NCI-H2196 (cell line): ENCODE data around the gene WNK1.

Experiments used
- DNase-seq: peaks from one replicate; lab custom pipeline; 2025; ENCODE audit not compliant: unreplicated experiment; lab: John Stamatoyannopoulos, UW

WNK1 gene

DNA sequence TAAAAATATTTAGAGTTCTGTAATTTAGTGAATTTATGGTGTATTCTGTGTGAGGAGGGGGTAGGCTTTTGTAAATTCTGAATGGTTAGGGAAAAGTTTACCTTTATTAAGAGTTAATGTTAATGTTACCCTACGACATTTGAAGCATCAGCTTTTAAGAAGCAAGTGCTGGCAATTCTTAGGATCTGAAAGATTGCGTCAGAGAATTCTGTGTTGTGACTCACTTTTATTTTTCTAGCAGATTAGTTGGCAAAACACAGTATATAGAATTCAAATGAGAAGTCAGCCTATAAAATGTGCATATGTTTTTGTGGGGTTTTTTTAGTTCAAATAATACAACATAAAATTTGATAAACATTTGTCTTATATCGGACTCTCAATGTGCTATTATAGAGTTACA, 99.5 kb downstream of the WNK1 start:
- no peak for DNase-seq

DNA sequence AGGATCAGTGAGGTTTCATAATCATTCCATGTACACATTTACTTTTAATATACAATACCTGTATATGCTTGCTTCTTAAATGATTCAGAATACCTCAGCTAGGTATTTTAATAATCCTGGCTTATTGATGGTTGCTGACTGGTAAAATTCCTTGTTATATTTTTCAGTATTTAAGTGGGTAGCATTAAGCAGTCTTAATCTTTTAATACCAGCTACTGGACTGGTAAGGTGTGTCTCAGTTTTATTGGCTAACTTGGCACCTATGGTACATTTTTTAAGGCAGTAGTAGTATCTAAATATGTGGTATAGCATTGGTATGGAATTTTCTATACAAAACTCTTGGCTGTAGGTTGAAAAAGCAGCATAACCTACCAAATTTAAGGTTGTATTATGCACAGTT, 100.5 kb downstream of the WNK1 start:
- DNase-seq, result no peak

DNA sequence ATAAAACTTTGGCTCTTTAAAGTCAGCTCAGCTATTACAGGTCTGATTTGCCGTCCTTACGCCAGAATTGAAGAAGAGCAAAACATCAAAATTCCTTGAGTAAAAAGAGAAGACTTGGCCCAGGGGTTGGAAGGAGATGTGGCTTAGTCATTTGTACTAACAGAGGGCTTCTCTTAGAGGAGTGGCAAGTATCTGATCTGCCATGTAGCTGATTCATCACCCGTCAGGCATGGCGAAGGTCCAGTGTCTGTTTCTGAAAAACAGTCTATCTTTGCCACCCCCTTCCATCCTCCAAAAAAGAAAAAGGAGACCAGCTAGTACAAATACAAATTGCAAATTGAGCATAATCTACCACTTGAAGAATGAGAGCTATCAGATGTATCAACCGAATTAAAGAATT, 105.2 kb downstream of the WNK1 start:
- no peak for DNase-seq

DNA sequence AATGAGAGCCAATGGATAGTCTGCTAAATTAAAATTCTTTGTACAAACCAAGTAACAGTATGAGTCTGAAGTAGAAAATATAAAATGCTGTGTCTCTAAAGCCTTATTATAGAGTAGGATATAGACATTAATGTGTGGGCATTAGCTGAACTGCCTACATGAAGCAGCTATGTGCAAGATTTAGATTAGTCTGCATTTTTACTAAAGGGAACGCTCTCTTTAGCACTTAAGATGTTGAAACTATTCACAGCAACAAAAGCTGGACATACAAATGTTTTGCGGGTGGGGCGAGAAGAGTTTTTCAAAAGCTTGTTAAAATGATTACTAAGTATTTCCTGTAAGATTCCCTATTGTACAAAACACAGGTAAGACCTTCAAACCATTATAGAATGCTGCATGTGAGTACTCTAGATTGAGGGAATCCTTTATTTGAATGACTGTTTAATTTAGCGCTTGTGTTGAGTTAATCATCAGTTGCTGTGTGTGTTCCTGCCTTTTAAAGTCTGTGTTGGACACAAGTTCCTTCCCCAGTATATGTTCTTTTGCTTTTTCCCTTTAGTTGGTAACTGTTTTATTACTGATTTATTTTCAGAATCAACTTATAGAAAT, 110.0 kb downstream of the WNK1 start:
- DNase-seq, result no peak

DNA sequence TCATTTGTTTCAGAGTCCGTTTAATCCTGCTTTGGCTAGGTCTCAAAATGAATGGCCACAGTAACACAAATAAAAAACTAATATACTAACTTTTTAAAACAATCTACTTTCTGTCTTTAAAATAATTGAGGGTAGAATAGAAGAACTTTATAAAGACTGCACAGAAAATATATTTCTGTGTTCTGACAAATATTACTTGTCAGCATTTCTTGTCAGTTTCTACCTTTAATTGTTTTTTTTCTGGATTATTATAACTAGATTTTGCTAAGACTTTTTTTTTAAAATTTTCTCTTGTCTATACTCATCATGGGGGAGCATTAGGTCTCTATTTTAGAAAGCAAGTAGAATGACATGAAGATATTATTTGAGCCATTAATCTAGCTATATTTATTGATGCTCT, 110.9 kb downstream of the WNK1 start:
- no peak for DNase-seq

DNA sequence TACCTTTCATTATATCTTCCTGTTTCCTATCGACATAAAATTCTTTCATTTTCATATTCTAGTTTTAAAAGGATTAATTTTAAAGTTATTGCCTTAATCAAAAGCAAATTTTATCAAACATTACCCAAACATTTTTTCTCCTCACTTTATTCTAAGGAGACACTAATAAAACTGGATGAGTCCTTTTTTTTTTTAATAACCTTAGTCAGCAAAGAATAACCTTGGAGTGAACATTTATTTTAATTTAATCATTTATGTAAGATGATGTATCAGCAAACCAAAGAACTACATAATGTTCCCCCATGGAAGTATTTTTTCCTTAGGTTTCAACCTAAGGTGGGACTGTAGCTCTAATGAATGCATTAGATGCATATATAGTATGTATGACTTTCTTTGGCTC, 113.2 kb downstream of the WNK1 start:
- DNase-seq, result no peak

DNA sequence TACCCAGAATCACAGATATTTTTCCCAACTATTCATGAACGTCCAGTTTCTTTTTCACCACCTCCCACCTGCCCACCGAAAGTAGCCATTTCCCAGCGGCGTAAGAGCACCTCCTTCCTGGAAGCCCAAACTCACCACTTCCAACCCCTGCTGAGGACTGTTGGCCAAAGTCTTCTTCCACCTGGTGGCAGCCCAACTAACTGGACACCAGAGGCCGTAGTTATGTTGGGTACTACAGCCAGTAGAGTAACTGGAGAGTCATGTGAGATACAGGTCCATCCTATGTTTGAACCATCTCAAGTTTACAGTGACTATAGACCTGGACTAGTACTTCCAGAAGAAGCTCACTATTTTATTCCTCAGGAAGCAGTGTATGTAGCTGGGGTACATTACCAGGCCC, 115.5 kb downstream of the WNK1 start:
- DNase-seq, result no peak

DNA sequence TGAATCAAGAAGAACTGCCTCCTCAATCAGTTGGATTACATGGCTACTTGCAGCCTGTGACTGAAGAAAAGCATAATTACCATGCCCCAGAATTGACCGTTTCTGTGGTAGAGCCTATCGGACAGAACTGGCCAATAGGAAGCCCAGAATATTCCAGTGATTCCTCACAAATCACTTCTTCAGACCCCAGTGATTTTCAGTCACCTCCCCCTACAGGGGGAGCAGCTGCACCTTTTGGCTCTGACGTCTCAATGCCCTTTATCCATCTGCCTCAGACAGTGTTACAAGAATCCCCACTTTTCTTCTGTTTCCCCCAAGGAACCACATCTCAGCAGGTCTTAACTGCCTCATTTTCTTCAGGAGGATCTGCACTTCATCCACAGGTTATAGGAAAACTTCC, 116.3 kb downstream of the WNK1 start:
- DNase-seq, result no peak

DNA sequence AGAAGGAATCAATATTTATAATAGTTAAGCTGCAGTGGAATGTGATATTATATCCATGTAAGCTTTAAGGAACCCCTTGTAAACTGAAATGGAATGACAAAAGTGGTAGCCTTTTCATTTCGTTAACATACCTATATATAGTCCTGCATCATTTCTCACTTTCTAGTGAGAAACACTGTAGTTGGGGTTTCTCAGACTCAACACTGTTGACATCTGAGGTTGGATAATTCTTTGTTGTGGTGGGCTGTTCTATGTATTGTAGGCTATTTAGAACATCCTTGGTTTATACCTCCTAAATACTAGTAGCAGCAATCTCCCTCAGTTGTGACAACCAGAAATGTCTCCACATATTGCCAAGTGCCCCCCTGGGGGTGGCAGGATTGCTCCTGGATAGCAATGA, 118.0 kb downstream of the WNK1 start:
- DNase-seq, result no peak

DNA sequence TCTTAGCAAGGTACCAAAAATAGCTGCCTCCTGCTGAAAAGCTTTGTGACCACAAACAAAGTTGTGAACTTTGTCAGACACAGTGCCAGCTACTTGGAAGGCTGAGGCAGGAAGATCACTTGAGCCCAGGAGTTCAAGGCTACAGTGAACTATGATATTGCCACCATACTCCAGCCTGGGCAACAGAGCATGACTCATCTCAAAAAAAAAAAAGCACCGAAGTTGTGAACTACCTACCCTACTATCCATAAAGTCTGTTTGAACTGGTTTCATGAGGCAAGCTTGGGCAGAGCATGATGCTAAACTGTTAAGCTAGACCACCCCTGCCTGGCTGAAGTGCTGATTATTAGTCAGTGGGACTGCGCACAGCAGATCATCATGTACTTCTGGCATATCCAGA, 121.6 kb downstream of the WNK1 start:
- no peak for DNase-seq

DNA sequence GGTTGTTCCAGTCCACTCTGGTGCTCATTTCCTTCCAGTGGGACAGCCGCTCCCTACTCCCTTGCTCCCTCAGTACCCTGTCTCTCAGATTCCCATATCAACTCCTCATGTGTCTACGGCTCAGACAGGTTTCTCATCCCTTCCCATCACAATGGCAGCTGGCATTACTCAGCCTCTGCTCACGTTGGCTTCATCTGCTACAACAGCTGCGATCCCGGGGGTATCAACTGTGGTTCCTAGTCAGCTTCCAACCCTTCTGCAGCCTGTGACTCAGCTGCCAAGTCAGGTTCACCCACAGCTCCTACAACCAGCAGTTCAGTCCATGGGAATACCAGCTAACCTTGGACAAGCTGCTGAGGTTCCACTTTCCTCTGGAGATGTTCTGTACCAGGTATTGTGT, 127.3 kb downstream of the WNK1 start:
- no peak for DNase-seq

DNA sequence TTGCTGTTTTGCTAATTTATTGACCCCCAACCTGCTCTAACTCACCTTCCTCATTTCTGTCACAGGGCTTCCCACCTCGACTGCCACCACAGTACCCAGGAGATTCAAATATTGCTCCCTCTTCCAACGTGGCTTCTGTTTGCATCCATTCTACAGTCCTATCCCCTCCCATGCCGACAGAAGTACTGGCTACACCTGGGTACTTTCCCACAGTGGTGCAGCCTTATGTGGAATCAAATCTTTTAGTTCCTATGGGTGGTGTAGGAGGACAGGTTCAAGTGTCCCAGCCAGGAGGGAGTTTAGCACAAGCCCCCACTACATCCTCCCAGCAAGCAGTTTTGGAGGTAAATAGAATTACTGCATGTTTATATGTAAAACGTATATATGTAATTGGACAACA, 128.3 kb downstream of the WNK1 start:
- DNase-seq, result no peak

DNA sequence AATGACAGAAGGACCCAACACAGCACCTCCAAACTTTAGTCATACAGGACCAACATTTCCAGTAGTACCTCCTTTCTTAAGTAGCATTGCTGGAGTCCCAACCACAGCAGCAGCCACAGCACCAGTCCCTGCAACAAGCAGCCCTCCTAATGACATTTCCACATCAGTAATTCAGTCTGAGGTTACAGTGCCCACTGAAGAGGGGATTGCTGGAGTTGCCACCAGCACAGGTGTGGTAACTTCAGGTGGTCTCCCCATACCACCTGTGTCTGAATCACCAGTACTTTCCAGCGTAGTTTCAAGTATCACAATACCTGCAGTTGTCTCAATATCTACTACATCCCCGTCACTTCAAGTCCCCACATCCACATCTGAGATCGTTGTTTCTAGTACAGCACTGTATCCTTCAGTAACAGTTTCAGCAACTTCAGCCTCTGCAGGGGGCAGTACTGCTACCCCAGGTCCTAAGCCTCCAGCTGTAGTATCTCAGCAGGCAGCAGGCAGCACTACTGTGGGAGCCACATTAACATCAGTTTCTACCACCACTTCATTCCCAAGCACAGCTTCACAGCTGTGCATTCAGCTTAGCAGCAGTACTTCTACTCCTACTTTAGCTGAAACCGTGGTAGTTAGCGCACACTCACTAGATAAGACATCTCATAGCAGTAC, 132.5 kb downstream of the WNK1 start:
- no peak for DNase-seq

DNA sequence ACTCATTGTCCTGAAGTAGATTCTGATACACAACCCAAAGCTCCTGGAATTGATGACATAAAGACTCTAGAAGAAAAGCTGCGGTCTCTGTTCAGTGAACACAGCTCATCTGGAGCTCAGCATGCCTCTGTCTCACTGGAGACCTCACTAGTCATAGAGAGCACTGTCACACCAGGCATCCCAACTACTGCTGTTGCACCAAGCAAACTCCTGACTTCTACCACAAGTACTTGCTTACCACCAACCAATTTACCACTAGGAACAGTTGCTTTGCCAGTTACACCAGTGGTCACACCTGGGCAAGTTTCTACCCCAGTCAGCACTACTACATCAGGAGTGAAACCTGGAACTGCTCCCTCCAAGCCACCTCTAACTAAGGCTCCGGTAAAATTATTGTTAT, 133.3 kb downstream of the WNK1 start:
- no peak for DNase-seq

DNA sequence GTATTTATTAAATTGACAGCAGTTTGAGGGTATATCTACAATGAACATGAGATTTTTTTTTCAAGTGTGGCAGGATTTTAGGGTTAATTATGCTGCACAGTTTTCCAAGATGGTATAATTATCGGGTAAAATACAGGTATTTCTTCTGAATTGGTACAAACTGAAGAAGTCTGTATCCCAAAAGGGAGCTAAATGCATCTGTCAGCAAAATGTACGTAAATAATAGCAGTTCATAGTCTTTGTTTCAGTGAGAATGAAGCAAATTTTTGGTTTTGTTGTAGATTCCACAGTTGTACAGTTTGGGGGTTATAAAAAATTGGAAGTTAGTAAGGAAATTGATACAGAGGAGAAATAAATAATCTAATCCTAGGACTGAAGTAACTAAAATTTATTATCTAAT, 133.8 kb downstream of the WNK1 start:
- DNase-seq, result no peak

DNA sequence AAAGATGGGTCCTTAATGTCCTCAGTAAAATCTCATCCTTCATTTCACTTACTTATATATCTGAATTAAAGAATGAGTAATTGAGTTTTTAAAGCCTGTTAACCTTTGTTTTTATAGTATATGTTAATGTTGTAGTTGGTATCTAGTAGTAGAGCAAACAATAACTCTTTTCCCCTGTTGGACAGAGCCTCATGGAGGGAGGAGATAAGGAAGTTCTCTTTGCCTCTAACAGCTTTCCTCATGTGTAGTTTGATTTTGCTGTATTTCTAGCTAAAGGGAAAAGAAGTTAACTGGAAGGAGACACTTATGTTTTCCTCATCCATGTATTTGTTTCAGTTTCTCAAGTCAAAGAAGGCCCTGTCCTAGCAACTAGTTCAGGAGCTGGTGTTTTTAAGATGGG, 141.8 kb downstream of the WNK1 start:
- no peak for DNase-seq

DNA sequence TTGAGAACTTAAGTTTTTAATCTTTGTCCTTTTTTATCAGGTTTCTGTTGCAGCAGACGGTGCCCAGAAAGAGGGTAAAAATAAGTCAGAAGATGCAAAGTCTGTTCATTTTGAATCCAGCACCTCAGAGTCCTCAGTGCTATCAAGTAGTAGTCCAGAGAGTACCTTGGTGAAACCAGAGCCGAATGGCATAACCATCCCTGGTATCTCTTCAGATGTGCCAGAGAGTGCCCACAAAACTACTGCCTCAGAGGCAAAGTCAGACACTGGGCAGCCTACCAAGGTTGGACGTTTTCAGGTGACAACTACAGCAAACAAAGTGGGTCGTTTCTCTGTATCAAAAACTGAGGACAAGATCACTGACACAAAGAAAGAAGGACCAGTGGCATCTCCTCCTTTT, 143.7 kb downstream of the WNK1 start:
- no peak for DNase-seq

DNA sequence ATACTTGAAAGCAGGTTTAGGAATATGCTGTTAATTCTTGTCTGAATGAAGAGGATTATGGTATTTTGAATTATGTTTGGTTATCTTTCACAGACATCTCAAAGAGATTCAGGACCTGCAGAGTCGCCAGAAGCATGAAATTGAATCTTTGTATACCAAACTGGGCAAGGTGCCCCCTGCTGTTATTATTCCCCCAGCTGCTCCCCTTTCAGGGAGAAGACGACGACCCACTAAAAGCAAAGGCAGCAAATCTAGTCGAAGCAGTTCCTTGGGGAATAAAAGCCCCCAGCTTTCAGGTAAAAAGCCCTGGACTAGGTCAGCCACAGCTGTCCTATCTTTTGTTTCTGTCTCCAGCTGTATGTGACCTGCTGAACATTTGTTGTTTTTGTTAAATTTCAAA, 145.0 kb downstream of the WNK1 start:
- no peak for DNase-seq

DNA sequence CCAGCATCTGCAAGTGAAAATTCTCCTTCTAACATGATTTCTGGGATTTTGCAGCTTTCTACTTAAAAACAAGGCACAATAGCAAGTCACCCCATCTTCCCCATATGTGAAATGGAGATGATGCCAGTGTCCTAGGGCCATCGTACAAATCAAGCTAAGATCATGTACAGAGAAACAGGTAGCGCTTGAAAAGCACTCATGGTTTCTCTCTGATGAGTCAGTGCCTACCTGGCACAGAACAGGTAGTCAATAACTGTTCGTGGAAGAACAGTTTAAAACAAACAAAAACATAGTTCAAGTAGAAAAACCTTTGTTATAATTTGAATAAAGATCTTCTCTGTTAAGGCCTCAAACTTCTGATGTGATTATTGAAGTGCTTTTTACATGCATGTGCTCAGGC, 150.2 kb downstream of the WNK1 start:
- no peak for DNase-seq

DNA sequence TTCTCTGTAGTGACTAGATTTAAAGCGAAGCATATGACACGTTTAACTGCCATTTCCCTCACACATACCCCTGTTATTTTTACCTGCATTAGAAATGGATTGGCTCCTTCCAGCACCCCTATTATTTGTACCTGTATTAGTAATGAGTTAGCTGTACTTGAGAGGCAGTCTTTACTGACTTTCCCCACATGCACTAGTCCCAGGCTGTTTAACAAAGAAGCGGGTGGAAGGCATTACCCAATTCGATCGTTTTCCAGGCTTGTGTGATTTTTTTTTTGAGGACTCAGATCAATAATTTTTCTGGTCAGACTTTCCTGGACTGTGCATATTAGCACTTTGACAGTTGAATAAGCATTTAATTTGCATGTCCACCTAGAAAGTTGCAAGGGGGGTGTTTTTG, 150.7 kb downstream of the WNK1 start:
- no peak for DNase-seq

DNA sequence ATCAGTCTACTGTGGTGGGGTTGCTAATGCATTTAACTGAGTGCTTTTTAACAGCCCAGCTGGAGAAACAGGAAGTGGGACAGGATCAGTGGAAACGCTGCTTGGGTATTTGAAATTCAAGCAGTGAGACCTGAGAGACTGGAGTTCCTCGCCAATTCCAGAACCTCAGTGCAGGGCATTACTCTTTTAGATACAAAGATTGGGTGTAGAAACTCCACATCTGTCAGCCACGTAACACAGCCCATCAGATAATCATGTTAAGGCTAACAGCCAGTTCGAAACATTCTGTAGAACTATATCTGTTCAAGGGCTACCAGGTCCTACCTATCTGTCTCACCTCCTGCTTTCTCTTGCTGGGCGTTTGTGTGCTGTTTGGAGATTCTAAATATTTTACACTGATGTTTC, 151.6 kb downstream of the WNK1 start:
- DNase-seq, result no peak

DNA sequence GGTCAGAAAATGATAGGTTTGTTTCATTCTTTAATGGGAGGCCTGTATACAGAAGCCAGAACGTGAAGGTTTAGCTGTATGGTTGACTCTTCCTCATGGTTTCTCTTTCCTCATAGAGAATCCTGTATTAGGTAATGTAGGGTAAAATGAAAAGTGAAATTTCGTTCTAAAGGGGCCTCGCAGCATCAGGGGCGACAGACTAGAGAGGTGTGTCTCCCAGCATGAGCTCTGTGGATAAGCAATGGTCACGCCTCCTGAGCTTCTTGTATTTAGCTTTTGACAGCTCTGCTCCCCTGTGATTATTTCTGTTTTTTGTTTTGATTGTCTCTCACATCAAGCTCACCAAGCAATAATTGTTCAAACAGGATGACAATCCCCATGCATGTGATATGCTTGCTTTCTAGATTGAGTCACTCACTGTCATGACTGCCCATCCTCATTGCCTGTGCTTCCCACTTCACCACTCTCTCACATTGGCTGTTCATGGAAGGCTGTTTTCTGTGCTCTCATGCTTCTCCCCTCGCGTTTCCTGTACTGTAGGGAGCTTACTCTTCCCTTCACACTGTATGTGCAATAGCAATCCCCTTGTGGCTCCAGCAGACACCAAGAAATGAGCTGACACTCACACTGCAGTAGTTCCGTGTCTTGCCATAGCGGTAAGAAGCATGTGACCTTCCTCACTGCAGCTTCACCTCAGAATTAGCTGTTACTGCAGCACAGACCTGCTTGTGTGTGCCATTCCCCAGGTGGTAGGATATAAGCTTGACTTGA, 153.1 kb downstream of the WNK1 start:
- DNase-seq, result no peak
